Cardiac muscle cell (in vitro differentiated cells and primary cell): ENCODE measurements around the gene MTCL1. TPM values are rescaled to one million over a fixed set of nuclear protein-coding genes. Genes with fewer than 3 reads are reported as not detected.
"Not testable (repeated sequence)": the region's sequence is repeated elsewhere in the genome, so short reads cannot be mapped to it uniquely, and the experiment has no call there.

Experiments
- DNase-seq, 2 donors: peaks; one replicate each; pipeline versions ENCODE4 v3.0.0 to v3.0.0-alpha.2; 2010 to 2017; ENCODE audit warnings: low read depth in 1 of 2, low spot score in 1 of 2
- H3K27ac ChIP-seq: fragments of 200-600 bp; sonication (generic); 2 replicates; pipeline ENCODE4 v1.5.1; 2016
- H3K27me3 ChIP-seq: fragments of 200-600 bp; sonication (generic); 2 replicates; pipeline ENCODE4 v1.6.0; 2016; ENCODE audit warnings: control low read depth
- H3K36me3 ChIP-seq: fragments of 200-600 bp; sonication (generic); 2 replicates; pipeline ENCODE4 v1.5.1; 2016; ENCODE audit warnings: control low read depth
- H3K4me1 ChIP-seq: fragments of 200-600 bp; sonication (generic); 2 replicates; pipeline ENCODE4 v1.8.1; 2017; ENCODE audit warnings: low read depth, mild to moderate bottlenecking, mixed run types
- H3K4me3 ChIP-seq: fragments of 200-600 bp; sonication (generic); 2 replicates; pipeline ENCODE4 v1.5.1; 2016; ENCODE audit warnings: mild to moderate bottlenecking
- H3K9me3 ChIP-seq: fragments of 200-600 bp; sonication (generic); 2 replicates; pipeline ENCODE4 v1.5.1; 2017; ENCODE audit warnings: low read depth, mild to moderate bottlenecking, control low read depth
- polyA plus RNA-seq: library from polyadenylated mRNA; unstranded; fragments of >200 nt; fragmentation: Nextera tagmentation; extraction: Ambion mirVana; gene quantifications from 2 replicates; pipeline ENCODE4 v1.2.1, GENCODE V29; 2016
- total RNA-seq: library from RNA; depleted of rRNA; stranded (reverse); fragments of >200 nt; gene quantifications from 2 replicates; pipeline ENCODE4 v1.2.3, GENCODE V29; 2016
- TF ChIP-seq, protein P1 (sequence below): IDR thresholded peaks from 2 replicates; pipeline ENCODE4 v1.5.1; 2012; ENCODE audit warnings: low read depth, mild to moderate bottlenecking, low read length

The MTCL1 gene
- total and polyA plus RNA-seq, 2 experiments from 2014 or later = 1.8 to 9.6 TPM

- H3K4me1 ChIP-seq = peaks cover 2% of the 10 kb centered on the region
- H3K27ac ChIP-seq = no peak overlapping the region
- H3K4me3 ChIP-seq = no peak overlapping the region
- no peaks in the 10 kb centered on the region for H3K36me3 ChIP-seq
- no peaks in the 10 kb centered on the region for H3K27me3 ChIP-seq
- no peaks in the 10 kb centered on the region for H3K9me3 ChIP-seq
- DNase-seq = no peak
- TF ChIP-seq, protein P1, sequence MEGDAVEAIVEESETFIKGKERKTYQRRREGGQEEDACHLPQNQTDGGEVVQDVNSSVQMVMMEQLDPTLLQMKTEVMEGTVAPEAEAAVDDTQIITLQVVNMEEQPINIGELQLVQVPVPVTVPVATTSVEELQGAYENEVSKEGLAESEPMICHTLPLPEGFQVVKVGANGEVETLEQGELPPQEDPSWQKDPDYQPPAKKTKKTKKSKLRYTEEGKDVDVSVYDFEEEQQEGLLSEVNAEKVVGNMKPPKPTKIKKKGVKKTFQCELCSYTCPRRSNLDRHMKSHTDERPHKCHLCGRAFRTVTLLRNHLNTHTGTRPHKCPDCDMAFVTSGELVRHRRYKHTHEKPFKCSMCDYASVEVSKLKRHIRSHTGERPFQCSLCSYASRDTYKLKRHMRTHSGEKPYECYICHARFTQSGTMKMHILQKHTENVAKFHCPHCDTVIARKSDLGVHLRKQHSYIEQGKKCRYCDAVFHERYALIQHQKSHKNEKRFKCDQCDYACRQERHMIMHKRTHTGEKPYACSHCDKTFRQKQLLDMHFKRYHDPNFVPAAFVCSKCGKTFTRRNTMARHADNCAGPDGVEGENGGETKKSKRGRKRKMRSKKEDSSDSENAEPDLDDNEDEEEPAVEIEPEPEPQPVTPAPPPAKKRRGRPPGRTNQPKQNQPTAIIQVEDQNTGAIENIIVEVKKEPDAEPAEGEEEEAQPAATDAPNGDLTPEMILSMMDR = no peak
Observed at GRCh38 chr18:8760984-8761383, 55.6 kb downstream of the MTCL1 start.

DNA sequence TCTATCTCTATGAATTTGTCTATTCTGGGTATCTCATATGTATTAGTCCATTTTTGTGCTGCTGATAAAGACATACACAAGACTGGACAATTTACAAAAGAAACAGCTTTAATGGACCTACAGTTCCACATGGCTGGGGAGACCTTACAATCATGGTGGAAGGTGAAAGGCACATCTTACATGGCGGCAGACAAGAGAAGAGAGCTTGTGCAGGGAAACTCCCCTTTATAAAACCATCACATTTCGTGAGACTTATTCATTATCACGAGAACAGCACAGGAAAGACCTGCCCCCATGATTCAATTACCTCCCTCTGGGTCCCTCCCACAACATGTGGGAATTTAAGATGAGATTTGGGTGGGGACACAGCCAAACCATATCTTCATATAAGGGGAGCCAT is 56.2 kb downstream of the MTCL1 start:
- not testable (repeated sequence) for H3K36me3 ChIP-seq, H3K4me3 ChIP-seq, H3K4me1 ChIP-seq, DNase-seq, H3K9me3 ChIP-seq, H3K27me3 ChIP-seq, H3K27ac ChIP-seq

DNA sequence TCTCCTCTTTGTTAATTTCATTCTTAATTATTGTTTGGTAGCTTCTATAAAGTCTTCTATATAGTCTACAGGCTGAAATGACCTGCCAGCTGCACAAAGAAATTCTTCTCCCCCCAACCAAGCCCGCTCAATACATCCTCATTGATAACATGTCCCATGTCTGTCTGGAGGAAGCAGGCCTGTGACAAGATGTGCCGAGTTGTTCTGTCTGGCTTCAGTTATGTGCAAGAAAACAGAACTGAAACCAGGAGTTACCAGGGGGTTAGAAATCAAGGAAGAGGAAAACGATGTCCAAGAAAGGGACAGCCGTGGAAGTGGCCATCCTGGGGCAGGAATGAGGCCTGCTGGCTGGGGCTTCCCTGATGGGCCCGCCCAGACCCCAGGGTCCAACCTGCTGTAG is 57.6 kb downstream of the MTCL1 start:
- Histone ChIP-seq H3K9me3 (no peaks in the 10 kb centered on the region), H3K4me3 (no peak overlapping the region), H3K4me1 (peaks cover 13% of the 10 kb centered on the region), H3K36me3 (no peaks in the 10 kb centered on the region), H3K27ac (no peak overlapping the region), H3K27me3 (no peaks in the 10 kb centered on the region)
- DNase-seq = no peak
- TF ChIP-seq, protein P1 = no peak

DNA sequence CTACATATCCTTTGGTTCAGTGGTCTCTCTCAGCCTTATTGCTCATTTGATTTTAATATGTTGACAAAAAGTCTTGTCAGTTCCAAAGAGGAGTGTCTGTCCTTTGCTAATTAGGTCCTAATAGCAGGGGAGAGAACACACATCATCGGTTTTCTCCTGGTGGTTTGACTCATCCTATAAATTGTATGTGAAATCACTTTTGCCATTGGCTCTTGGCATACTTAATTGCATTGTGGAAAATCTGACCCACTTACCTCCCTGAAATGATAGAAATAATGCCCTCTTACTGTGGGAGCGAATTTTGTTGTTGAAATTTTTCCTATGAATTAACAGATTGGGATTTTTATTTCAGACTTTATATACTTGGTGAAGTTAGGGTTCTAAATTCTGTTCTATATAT is 58.3 kb downstream of the MTCL1 start:
- no peaks in the 10 kb centered on the region for H3K27me3 ChIP-seq
- no peaks in the 10 kb centered on the region for H3K9me3 ChIP-seq
- no peak overlapping the region for H3K4me3 ChIP-seq
- TF ChIP-seq, protein P1 = no peak
- H3K4me1 ChIP-seq = peaks cover 13% of the 10 kb centered on the region
- no peak overlapping the region for H3K27ac ChIP-seq
- H3K36me3 ChIP-seq = no peaks in the 10 kb centered on the region
- DNase-seq = no peak

DNA sequence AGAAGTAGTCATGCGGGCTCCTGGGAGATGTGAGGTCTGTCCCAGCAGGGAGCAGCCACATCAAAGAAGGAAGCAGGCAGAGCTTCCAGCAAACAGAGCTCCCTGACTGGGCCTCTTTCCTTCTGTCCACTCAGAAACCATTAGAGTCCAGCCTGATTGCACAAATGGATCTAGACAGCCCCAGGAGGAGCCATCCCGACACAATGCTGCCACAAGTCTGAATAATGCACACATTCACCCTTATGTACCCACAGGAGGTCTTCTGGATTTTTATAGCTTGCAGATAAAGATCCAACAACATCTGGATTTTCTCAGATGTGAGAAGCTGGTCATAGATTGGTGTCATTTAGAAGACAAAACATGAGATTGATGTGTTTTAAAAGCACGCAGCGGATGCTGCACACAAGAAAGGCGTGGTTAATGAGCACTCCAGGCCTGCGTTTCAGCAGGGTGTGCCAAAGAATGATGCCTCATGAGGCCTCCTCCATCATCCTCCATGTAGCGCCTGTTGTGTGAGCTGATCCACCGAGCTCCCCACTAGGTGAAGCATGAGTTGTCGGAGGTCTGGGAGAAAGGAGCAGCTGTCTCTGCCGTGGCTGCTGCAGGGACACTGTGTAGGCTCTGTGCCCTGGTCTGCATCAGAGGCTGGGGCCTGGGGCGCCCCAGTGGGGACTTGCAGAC is 60.6 kb downstream of the MTCL1 start:
- Histone ChIP-seq H3K9me3 (no peaks in the 10 kb centered on the region), H3K36me3 (no peaks in the 10 kb centered on the region), H3K27ac (peak overlapping the region; percentile 26), H3K4me1 (peaks cover 13% of the 10 kb centered on the region), H3K27me3 (no peaks in the 10 kb centered on the region), H3K4me3 (no peak overlapping the region)
- DNase-seq = peak in 1 of 2 donors; percentile 40
- TF ChIP-seq, protein P1 = no peak

DNA sequence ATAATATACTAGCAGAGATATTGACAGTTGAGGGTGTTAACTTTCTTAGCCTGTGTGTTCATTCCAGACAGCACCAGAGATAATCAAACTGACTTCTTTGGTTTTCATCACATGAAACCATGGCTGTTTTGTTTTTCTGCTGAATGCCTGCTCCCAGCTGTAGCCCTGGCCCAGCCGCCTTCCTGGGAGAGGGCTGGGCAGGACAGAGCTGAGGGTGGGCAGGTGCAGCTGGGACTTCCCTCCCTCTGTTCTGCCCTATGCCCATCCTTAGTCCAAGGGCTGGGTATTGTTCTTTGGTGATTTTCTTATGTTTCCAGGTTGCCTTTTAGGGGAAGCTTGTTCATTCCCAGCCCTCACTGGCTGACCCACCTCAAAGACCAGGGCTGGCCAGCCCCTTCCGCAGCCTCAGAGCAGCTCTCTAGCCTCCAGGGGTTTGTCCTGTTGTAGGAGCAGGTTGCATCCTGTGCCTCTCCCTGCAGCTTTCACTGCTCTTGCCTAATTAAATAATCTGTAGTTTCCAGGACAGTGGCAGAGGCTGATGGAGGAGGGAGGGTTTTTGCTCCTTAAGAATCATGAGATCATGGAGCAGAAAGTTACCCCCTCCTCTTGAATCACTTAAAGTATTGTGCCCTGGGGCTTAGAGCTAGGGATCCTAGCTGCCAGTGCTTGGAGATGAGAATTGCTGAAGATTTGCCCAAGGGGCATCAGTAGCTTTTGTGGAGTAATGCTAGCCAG is 61.4 kb downstream of the MTCL1 start:
- peaks cover 13% of the 10 kb centered on the region for H3K4me1 ChIP-seq
- peak overlapping the region; percentile 26 for H3K27ac ChIP-seq
- TF ChIP-seq, protein P1 = no peak
- H3K9me3 ChIP-seq = no peaks in the 10 kb centered on the region
- H3K27me3 ChIP-seq = no peaks in the 10 kb centered on the region
- H3K36me3 ChIP-seq = no peaks in the 10 kb centered on the region
- H3K4me3 ChIP-seq = no peak overlapping the region
- DNase-seq = no peak
